HepG2 (cell line): Measurements from ENCODE around the gene MBOAT7. TPM values are rescaled to one million over a fixed set of nuclear protein-coding genes. Genes with fewer than 3 reads are reported as not detected.

Experiments
- AKAP8 ChIP-seq: sonication (generic); formaldehyde crosslinking; IDR thresholded peaks from 2 replicates; pipeline ENCODE4 v1.5.1; 2020; ENCODE audit warnings: mild to moderate bottlenecking, missing genetic modification reagents
- ATF7 ChIP-seq, 2 experiments: fragments of 450-650 bp in 1 of 2; sonication (generic) in 1 of 2; formaldehyde crosslinking in 1 of 2; IDR thresholded peaks; 2 replicates each; pipeline versions ENCODE4 v1.4.0 to v1.6.1; 2016 to 2020; ENCODE audit warnings: antibody characterized with exemption in 1 of 2, mild to moderate bottlenecking in 1 of 2, missing genetic modification reagents in 1 of 2
- MAF1 ChIP-seq: sonication (generic); formaldehyde crosslinking; IDR thresholded peaks from 2 replicates; pipeline ENCODE4 v1.5.0; 2020; ENCODE audit warnings: missing genetic modification reagents, borderline replicate concordance
- NFRKB ChIP-seq: fragments of 450-650 bp; IDR thresholded peaks from 2 replicates; pipeline ENCODE4 v1.6.1; 2017
- ZNF10 ChIP-seq: sonication (generic); formaldehyde crosslinking; IDR thresholded peaks from 2 replicates; pipeline ENCODE4 v1.4.0; 2020; ENCODE audit warnings: mild to moderate bottlenecking, low read depth, missing genetic modification reagents, borderline replicate concordance
- ZNF335 ChIP-seq: sonication (generic); formaldehyde crosslinking; IDR thresholded peaks from 2 replicates; pipeline ENCODE4 v1.4.0; 2020; ENCODE audit warnings: missing genetic modification reagents
- ZNF343 ChIP-seq: sonication (generic); formaldehyde crosslinking; IDR thresholded peaks from 2 replicates; pipeline ENCODE4 v1.4.0; 2020; ENCODE audit warnings: mild to moderate bottlenecking, missing genetic modification reagents
- ZNF776 ChIP-seq: sonication (generic); formaldehyde crosslinking; IDR thresholded peaks from 2 replicates; pipeline ENCODE4 v1.4.0; 2020; ENCODE audit warnings: mild to moderate bottlenecking, missing genetic modification reagents
- ZNF780A ChIP-seq: sonication (generic); formaldehyde crosslinking; IDR thresholded peaks from 2 replicates; pipeline ENCODE4 v1.8.0; 2022; ENCODE audit warnings: mild to moderate bottlenecking, missing genetic modification reagents, moderate library complexity
- ZNF83 ChIP-seq: sonication (generic); formaldehyde crosslinking; IDR thresholded peaks from 2 replicates; pipeline ENCODE4 v1.4.0; 2020; ENCODE audit warnings: missing genetic modification reagents, mild to moderate bottlenecking, borderline replicate concordance
- polyA plus RNA-seq, 8 experiments: library from polyadenylated mRNA; depleted of rRNA in 3 of 8; stranded (reverse) in 7 of 8; unstranded in 1 of 8; fragments of >200 nt; fragmentation: Illumina TruSeq in 4 of 8; extraction: Trizol in 4 of 8; gene quantifications; 2 replicates each; pipeline versions ENCODE4 v1.2.1 to v1.2.3, GENCODE V29; 2011 to 2016; ENCODE audit warnings: low read depth in 4 of 8, missing spikeins in 1 of 8, mixed read lengths in 1 of 8; ENCODE audit not compliant: insufficient read depth in 1 of 8
- total RNA-seq, 5 experiments: library from RNA; depleted of rRNA; stranded (reverse); fragments of >200 nt; fragmentation: Illumina TruSeq; extraction: Trizol; gene quantifications; 2 replicates each; pipeline ENCODE4 v1.2.3, GENCODE V29; 2016; ENCODE audit warnings: low read depth in 1 of 5
- TF ChIP-seq, protein P1 (sequence below): sonication (generic); formaldehyde crosslinking; IDR thresholded peaks from 2 replicates; pipeline ENCODE4 v1.4.0; 2020; ENCODE audit warnings: missing genetic modification reagents, mild to moderate bottlenecking, borderline replicate concordance
- TF ChIP-seq, protein P2 (sequence below): sonication (generic); formaldehyde crosslinking; IDR thresholded peaks from 2 replicates; pipeline ENCODE4 v1.4.0; 2020; ENCODE audit warnings: mild to moderate bottlenecking, missing genetic modification reagents
- TF ChIP-seq, protein P3 (sequence below): sonication (generic); formaldehyde crosslinking; IDR thresholded peaks from 2 replicates; pipeline ENCODE4 v1.5.1; 2020; ENCODE audit warnings: missing genetic modification reagents, mild to moderate bottlenecking, borderline replicate concordance
- TF ChIP-seq, protein P4 (sequence below): sonication (generic); formaldehyde crosslinking; IDR thresholded peaks from 2 replicates; pipeline ENCODE4 v1.5.0; 2020; ENCODE audit warnings: missing genetic modification reagents, mild to moderate bottlenecking, borderline replicate concordance
- TF ChIP-seq, protein P5 (sequence below): sonication (generic); formaldehyde crosslinking; IDR thresholded peaks from 2 replicates; pipeline ENCODE4 v1.9.0; 2022; ENCODE audit warnings: low read depth, missing genetic modification reagents

The MBOAT7 gene
- total and polyA plus RNA-seq, 2 of the 13 experiments (the other 11 are each of a cell fraction or from before 2014, with no cell fraction given), result 22.2 to 25.5 TPM

DNA sequence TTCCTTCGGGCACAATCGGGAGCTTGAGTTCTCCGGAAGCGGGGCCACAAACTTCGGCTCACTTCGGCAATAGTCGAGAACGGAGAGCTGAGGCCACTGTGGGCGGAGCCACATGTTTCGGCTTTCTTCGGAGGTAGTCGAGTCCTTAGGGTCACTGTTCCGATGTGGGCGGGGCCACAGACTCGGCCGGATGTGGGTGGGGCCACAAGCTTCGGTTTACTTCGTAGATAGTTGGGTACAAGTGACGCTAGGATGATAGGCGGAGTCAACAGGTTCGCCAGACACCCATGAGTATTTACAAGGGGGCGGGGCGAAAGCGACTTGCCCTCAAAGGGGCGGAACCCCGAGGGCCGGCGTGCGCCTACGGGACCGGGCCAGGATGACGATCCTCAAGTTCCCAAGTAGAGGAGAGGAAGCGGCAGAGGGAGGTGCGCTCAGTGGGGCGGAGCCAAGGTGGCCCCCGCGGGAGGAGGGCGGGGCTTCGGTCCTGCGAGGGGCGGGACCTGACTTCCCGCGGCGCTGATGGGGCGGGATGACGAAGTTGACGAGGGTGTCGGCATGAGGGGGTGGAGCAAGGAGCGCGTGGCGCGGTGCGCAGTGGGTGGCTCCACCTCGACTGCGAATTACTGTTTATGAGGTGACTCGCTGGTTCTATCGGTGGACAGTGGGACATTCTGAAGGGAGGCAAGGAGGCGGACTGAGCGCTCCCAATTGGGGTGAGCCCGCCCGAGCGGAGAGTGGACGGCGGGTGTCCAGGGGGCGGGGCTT lies 539 bp upstream of the MBOAT7 start (continued):
- TF ChIP-seq, protein P1, sequence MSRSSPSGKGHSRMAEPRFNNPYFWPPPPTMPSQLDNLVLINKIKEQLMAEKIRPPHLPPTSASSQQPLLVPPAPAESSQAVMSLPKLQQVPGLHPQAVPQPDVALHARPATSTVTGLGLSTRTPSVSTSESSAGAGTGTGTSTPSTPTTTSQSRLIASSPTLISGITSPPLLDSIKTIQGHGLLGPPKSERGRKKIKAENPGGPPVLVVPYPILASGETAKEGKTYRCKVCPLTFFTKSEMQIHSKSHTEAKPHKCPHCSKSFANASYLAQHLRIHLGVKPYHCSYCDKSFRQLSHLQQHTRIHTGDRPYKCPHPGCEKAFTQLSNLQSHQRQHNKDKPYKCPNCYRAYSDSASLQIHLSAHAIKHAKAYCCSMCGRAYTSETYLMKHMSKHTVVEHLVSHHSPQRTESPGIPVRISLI (CRISPR knock-in tag), result no peak
- TF ChIP-seq, protein P2, sequence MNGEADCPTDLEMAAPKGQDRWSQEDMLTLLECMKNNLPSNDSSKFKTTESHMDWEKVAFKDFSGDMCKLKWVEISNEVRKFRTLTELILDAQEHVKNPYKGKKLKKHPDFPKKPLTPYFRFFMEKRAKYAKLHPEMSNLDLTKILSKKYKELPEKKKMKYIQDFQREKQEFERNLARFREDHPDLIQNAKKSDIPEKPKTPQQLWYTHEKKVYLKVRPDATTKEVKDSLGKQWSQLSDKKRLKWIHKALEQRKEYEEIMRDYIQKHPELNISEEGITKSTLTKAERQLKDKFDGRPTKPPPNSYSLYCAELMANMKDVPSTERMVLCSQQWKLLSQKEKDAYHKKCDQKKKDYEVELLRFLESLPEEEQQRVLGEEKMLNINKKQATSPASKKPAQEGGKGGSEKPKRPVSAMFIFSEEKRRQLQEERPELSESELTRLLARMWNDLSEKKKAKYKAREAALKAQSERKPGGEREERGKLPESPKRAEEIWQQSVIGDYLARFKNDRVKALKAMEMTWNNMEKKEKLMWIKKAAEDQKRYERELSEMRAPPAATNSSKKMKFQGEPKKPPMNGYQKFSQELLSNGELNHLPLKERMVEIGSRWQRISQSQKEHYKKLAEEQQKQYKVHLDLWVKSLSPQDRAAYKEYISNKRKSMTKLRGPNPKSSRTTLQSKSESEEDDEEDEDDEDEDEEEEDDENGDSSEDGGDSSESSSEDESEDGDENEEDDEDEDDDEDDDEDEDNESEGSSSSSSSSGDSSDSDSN, result peak; percentile 23; the same call in 1 of the 2 replicates
- TF ChIP-seq ATF7 (IDR thresholded peaks at IDR 0.05) (0 out of 2 replicates have a peak, but pooled peaks have one; percentile 17), ATF7 (CRISPR knock-in tag; IDR thresholded peaks at IDR 0.05) (peak; percentile 30; the same call in 1 of the 2 replicates), ZNF10 (CRISPR knock-in tag) (no peak), ZNF776 (CRISPR knock-in tag) (no peak), NFRKB (no peak), MAF1 (CRISPR knock-in tag) (no peak), AKAP8 (peak; percentile 63; the same call in 1 of the 2 replicates), ZNF780A (CRISPR knock-in tag) (no peak), ZNF83 (no peak), ZNF343 (CRISPR knock-in tag) (no peak), ZNF335 (CRISPR knock-in tag) (peak; percentile 52; the same call in 1 of the 2 replicates)
- TF ChIP-seq, protein P3, sequence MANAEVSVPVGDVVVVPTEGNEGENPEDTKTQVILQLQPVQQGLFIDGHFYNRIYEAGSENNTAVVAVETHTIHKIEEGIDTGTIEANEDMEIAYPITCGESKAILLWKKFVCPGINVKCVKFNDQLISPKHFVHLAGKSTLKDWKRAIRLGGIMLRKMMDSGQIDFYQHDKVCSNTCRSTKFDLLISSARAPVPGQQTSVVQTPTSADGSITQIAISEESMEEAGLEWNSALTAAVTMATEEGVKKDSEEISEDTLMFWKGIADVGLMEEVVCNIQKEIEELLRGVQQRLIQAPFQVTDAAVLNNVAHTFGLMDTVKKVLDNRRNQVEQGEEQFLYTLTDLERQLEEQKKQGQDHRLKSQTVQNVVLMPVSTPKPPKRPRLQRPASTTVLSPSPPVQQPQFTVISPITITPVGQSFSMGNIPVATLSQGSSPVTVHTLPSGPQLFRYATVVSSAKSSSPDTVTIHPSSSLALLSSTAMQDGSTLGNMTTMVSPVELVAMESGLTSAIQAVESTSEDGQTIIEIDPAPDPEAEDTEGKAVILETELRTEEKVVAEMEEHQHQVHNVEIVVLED (CRISPR knock-in tag), result peak; percentile 67; the same call in 1 of the 2 replicates
- TF ChIP-seq, protein P4, sequence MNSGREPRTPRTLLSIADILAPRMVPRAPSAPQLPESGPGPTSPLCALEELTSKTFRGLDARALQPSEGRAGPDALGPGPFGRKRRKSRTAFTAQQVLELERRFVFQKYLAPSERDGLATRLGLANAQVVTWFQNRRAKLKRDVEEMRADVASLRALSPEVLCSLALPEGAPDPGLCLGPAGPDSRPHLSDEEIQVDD (CRISPR knock-in tag), result 0 out of 2 replicates have a peak, but pooled peaks have one; percentile 59
- TF ChIP-seq, protein P5, sequence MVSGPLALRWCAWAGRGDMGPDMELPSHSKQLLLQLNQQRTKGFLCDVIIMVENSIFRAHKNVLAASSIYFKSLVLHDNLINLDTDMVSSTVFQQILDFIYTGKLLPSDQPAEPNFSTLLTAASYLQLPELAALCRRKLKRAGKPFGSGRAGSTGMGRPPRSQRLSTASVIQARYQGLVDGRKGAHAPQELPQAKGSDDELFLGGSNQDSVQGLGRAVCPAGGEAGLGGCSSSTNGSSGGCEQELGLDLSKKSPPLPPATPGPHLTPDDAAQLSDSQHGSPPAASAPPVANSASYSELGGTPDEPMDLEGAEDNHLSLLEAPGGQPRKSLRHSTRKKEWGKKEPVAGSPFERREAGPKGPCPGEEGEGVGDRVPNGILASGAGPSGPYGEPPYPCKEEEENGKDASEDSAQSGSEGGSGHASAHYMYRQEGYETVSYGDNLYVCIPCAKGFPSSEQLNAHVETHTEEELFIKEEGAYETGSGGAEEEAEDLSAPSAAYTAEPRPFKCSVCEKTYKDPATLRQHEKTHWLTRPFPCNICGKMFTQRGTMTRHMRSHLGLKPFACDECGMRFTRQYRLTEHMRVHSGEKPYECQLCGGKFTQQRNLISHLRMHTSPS (CRISPR knock-in tag), result no peak
